HG02610 (cell line): ENCODE data around the gene AMOTL1.
"Not testable (repeated sequence)": the region's sequence is repeated elsewhere in the genome, so short reads cannot be mapped to it uniquely, and the experiment has no call there.

Experiments used
- ATAC-seq: cut with Tn5 transposase; IDR thresholded peaks from one replicate; pipeline ENCODE4 v1.9.1; 2021; ENCODE audit warnings: mild to moderate bottlenecking, moderate library complexity; ENCODE audit not compliant: unreplicated experiment

Gene AMOTL1

GRCh38 chr11:94792451-94792850 lies 24.3 kb downstream of the AMOTL1 start:
- ATAC-seq: no peak

GRCh38 chr11:94793002-94793401 lies 24.8 kb downstream of the AMOTL1 start:
- no peak for ATAC-seq

GRCh38 chr11:94793822-94794221 lies 25.7 kb downstream of the AMOTL1 start:
- no peak for ATAC-seq

DNA sequence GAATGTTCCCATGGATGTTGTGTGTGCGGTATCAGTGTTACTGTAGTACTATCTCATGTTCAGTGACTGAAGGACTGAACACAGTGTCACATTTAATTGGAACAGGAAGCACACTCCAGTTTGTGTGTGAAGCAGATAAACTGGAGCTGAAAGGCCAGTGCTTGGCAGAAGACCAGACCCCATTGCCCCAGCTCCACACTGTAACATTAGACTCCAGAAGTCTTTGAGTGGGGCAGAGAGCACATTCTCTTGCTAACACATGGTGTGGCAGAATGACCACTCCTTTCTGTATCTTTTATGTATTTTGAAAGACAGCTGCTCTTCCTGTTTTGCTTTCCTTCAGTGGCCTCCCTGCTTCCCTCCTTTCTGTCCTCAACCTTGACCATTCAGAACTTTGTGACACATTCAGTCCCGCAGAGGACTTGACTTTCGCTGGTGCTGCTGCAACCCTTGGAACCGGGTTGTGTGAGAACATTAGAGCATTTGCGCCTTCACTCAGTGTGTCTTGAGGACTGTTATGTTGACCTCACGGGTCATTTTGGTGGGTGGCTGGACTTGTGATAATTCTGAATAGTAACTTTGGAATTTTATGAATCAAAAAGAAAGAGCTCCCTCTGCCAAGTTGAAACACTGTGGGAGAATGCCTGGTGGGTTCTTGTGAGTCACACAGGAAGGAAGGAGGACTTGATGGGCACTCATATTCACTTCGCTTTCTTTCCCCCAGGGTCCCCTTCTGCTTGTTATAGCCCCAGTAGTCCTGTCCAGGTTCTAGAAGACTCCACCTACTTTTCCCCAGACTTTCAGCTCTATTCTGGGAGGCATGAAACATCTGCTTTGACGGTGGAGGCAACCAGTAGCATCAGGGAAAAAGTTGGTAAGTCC lies 26.4 kb downstream of the AMOTL1 start:
- ATAC-seq: no peak

GRCh38 chr11:94795476-94796189 lies 27.5 kb downstream of the AMOTL1 start:
- ATAC-seq: no peak

- ATAC-seq: no peak
Measured at GRCh38 chr11:94796190-94796580, 28.0 kb downstream of the AMOTL1 start.

DNA sequence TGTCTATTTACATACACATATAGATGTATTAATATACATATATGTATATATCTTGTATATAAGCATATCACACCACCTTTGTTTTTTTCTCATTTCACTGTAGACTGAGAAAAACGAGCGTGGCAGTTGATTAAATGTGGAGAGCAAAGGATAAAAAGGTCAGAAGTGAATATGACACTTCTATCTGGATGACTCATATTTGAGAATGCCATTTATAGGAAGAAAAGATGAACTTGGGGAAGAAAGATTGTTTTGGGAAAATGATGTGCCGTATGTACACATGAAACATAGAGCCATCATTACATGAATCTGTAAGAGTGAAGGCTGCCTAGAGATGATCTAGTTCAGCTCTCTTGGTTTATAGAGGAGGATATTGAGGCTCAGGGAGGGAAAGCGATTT lies 28.7 kb downstream of the AMOTL1 start:
- ATAC-seq: no peak

DNA sequence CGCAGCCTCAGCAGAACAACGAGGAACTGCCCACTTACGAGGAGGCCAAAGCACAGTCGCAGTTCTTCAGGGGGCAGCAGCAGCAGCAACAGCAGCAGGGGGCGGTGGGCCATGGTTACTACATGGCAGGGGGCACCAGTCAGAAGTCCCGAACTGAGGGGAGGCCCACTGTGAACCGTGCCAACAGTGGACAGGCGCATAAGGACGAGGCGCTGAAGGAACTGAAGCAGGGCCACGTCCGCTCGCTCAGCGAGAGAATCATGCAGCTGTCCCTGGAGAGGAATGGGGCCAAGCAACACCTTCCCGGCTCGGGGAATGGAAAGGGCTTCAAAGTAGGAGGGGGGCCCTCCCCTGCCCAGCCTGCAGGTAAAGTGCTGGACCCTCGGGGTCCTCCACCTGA lies 31.6 kb downstream of the AMOTL1 start:
- no peak for ATAC-seq

DNA sequence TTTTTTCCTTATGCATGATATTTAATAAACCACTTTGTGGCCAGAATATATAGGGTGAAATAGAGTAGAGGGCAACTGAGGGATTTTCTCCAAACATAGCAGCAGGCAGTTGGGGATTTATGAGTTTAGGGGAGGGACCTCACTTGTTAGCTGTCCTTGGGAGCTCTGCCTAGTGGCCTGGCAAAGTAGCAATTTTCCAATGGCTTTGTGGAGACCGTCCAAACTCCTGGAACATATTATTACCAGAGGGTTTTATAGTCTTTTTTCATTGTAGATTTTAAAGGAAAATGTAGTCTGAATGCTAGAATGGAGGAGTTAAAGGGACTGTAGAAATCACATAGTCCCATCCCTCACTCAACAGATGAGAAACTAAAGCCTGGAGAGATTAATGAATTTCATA lies 32.3 kb downstream of the AMOTL1 start:
- ATAC-seq: no peak

DNA sequence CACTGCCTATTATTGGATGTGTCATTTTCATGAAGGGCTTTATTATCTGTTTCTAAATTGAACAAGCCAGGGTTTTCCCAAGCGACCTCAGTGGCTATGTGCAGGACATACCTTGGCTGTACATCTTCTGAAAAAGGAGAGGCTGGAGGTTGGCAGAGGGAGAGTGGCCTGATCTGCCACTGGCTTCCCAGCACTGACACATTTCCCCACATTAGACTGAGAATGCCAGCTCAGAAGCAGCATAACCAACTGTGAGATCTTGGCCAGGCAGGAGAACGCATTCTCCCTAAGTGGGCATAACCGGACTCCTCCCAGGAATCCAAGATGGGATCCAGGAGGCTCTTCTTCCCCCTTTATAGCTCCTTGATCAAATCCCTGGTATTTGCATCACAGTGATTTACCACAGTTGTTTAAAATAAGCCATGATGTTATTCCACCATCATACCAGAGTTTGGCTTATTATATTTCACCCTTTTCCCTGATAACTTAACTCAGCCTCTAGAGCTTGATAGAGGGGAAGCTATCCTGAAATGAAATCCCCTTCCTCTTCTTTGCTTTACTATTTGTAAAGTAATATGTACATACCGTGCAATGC lies 33.8 kb downstream of the AMOTL1 start:
- ATAC-seq: no peak

DNA sequence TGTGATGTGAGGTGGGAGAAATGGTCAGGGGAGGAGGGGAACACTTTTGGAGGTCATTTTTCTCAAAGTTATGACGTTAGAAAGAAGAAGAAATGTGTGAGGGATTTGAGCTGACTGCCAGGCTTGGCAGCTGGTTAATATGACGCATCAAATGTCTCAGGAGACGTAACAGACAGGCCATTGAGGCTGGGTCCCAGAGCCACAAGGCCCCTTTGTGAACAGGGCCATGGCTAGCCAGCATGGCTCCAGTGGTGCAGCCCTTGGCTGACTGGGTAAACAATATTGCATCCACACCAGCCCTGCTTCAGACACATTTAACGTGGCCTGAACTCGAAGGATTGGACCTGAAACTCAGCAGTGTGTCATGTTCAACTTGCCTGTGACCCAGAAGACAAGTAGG lies 34.3 kb downstream of the AMOTL1 start:
- no peak for ATAC-seq

GRCh38 chr11:94803491-94803890 lies 35.3 kb downstream of the AMOTL1 start:
- ATAC-seq: no peak

- ATAC-seq: no peak
Measured at GRCh38 chr11:94804874-94805273, 36.7 kb downstream of the AMOTL1 start.

DNA sequence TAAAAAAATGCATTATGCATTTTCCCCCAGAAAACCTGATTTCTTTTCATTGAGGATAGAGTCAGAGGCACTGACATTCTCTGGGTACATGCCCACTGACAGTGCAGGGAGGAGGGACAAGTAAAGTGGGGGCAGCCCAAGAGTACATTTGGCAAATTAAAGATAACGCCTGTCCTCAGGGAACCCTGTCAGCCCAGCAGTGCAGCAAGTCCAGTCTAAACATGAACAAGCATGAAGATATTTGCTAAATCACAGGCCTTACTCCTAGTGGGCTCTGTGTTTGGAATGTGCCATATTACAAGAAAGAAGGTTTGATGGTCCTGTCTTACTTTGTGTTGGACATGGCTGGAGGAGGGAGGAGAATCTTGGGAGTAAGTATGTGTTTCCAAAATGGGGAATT lies 37.9 kb downstream of the AMOTL1 start:
- no peak for ATAC-seq

GRCh38 chr11:94806419-94806818 lies 38.3 kb downstream of the AMOTL1 start:
- ATAC-seq: no peak

DNA sequence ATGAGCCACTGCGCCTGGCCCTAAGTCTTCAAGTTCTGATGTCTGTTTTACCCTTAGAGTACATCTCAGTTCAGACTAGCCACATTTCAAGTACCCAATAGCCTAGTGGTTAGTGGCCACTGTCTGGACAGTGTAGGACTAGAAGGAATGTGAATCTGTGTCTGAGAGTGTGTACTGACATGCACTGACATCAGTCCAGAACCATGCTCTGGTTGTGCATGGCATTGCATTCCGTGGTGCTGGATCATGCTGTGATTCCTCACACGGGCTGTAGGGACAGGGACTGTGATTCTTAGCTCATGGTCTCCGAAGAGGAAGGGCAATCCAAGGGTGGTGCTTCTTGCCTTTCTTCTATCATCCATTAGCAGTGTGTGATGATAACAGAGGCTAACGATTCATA lies 41.1 kb downstream of the AMOTL1 start:
- ATAC-seq: no peak

GRCh38 chr11:94812724-94813720 lies 44.9 kb downstream of the AMOTL1 start:
- not testable (repeated sequence) for ATAC-seq

- no peak for ATAC-seq
Measured at GRCh38 chr11:94814272-94814976, 46.3 kb downstream of the AMOTL1 start.

GRCh38 chr11:94815705-94816344 lies 47.7 kb downstream of the AMOTL1 start:
- ATAC-seq: no peak

DNA sequence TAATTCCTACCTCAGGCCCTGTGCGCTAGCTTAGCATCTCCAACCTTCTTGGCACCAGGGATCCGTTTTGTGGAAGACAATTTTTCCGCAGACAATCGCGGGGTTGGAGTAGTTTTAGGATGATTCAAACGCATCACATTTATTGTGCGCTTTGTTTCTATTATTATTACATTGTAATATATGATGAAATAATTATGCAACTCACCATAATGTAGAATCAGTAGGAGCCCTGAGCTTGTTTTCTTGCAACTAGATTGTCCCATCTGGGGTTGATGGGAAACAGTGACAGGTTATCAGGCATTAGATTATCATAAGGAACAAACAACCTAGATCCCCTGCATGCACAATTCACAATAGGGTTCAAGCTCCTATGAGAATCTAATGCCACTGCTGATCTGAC lies 52.3 kb downstream of the AMOTL1 start:
- ATAC-seq: no peak
